ENCODE measurements around the gene MOGAT3. TPM values are rescaled to one million over a fixed set of nuclear protein-coding genes. Genes with fewer than 3 reads are reported as not detected.

The MOGAT3 gene
- total and polyA plus RNA-seq, 9 of the 15 experiments (the other 6 are each of a cell fraction or from before 2014, with no cell fraction given) = 0.07 to 0.17 (median 0.13) TPM; not detected in 6

GRCh38 chr7:101240226-101241014, 39.6 kb upstream of the MOGAT3 start:
- Histone ChIP-seq H3K9ac (ENCODE audit: insufficient read depth in 1 of 2, low read depth in 2 of 2, low read length in 2 of 2) (peak overlapping the region in 1 of 2 experiments; percentile 39; a peak in 2 of 4 replicates), H2AFZ (ENCODE audit: low read depth, low read length) (0 out of 2 replicates have a peak overlapping the region, but pooled peaks have one; percentile 20), H3K4me2 (ENCODE audit: insufficient read depth, low read length) (peak overlapping the region; percentile 68), H3K9me3 (replicated peaks; ENCODE audit: control insufficient read depth, insufficient read depth, low read depth, low read length) (no peaks in the 10 kb centered on the region), H3K9me1 (ENCODE audit: control insufficient read depth, insufficient read depth, low read length) (no peaks in the 10 kb centered on the region), H3K36me3 (ENCODE audit: control insufficient read depth, insufficient read depth, low read length) (peaks cover 56% of the 10 kb centered on the region), H3K27me3 (ENCODE audit: control insufficient read depth in 2 of 2, insufficient read depth in 2 of 2, low read length in 2 of 2) (no peaks in the 10 kb centered on the region), H3K4me3 (no peak overlapping the region), H3K4me1 (replicated peaks in 1 of 2; ENCODE audit: control insufficient read depth in 2 of 2, insufficient read depth in 2 of 2, low read length in 2 of 2) (peaks cover 19 to 83% of the 10 kb centered on the region in 2 experiments; a peak in 4 of 5 replicates), H3K79me2 (ENCODE audit: control insufficient read depth, insufficient read depth, low read length) (peaks cover 36% of the 10 kb centered on the region), H4K20me1 (replicated peaks; ENCODE audit: control insufficient read depth, insufficient read depth, low read length) (peaks cover 7% of the 10 kb centered on the region; the same call in 1 of the 2 replicates), H3K27ac (ENCODE audit: extremely low read depth, low read depth, low read length) (peak overlapping the region; percentile 43)
- intact Hi-C loops (cut with micrococcal nuclease) (no loop called here), in situ Hi-C loops (cut with MboI) (no loop called here)
- CTCF ChIA-PET (ENCODE audit: low intra/inter-chr PET ratio) = no interaction called here
- POLR2A ChIA-PET = interaction anchor here (0.6 kb wide), 1 partner anchor 9 kb away, joined by 3 read pairs; no protein-coding TSS in a partner anchor
- FAIRE-seq (peak; percentile 84), ATAC-seq (peak; percentile 24), DNase-seq (ENCODE audit: extremely low read depth in 1 of 4, low spot score in 3 of 4) (peak; percentile 86 to 90 (median 88))
- no TSS peak for BruUV-seq (replicated peaks)
- 68% methylated on average over 28 of the region's 32 CpGs for WGBS (ENCODE audit: insufficient coverage, low coverage, missing lambda C conversion rate)
- TF ChIP-seq GATAD2A (IDR thresholded peaks at IDR 0.05) = 0 out of 2 replicates have a peak, but pooled peaks have one; percentile 69
- TF ChIP-seq ETV6 (IDR thresholded peaks at IDR 0.05; ENCODE audit: borderline replicate concordance in 1 of 2, low read depth in 2 of 2, low read length in 1 of 2) = no peak
- no peak for TF ChIP-seq ETV6 (CRISPR knock-in tag; IDR thresholded peaks at IDR 0.05; ENCODE audit: borderline replicate concordance)
- peak; percentile 66; the same call in 1 of the 2 replicates for TF ChIP-seq ZBTB7A (IDR thresholded peaks at IDR 0.05; ENCODE audit: borderline replicate concordance, control insufficient read depth, low read depth, low read length)
- TF ChIP-seq SFPQ (IDR thresholded peaks at IDR 0.05; ENCODE audit: low read depth, low read length) = no peak
- peak; percentile 91 for TF ChIP-seq ATF7 (IDR thresholded peaks at IDR 0.05)
- TF ChIP-seq SMARCE1 (IDR thresholded peaks at IDR 0.05) = peak; percentile 63; the same call in 1 of the 2 replicates
- TF ChIP-seq MYC (IDR thresholded peaks at IDR 0.05; ENCODE audit: low read depth, low read length) = peak; percentile 27; the same call in 1 of the 2 replicates
- TF ChIP-seq MYC (CRISPR knock-in tag; IDR thresholded peaks at IDR 0.05; ENCODE audit: borderline replicate concordance, low read depth) = no peak
- TF ChIP-seq CBFA2T3 (IDR thresholded peaks at IDR 0.05) = peak; percentile 63
- TF ChIP-seq ZNF134 (CRISPR knock-in tag; conservative IDR thresholded peaks at IDR 0.05) = no peak
- peak; percentile 97 for TF ChIP-seq EGR1 (conservative IDR thresholded peaks at IDR 0.05)
- TF ChIP-seq FOXK2 (conservative IDR thresholded peaks at IDR 0.05 in 1 of 2, IDR thresholded peaks at IDR 0.05 in 1 of 2; ENCODE audit: low read depth in 2 of 2) = peak in 1 of 2 experiments; percentile 42; a peak in 1 of 4 replicates
- peak in 1 of 2 experiments; percentile 72; a peak in 2 of 4 replicates for TF ChIP-seq HDAC1 (IDR thresholded peaks at IDR 0.05)
- TF ChIP-seq, protein P1, sequence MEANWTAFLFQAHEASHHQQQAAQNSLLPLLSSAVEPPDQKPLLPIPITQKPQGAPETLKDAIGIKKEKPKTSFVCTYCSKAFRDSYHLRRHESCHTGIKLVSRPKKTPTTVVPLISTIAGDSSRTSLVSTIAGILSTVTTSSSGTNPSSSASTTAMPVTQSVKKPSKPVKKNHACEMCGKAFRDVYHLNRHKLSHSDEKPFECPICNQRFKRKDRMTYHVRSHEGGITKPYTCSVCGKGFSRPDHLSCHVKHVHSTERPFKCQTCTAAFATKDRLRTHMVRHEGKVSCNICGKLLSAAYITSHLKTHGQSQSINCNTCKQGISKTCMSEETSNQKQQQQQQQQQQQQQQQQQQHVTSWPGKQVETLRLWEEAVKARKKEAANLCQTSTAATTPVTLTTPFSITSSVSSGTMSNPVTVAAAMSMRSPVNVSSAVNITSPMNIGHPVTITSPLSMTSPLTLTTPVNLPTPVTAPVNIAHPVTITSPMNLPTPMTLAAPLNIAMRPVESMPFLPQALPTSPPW (CRISPR knock-in tag; IDR thresholded peaks at IDR 0.05) = peak; percentile 79
- TF ChIP-seq CREM (IDR thresholded peaks at IDR 0.05; ENCODE audit: low read depth) = peak; percentile 94
- TF ChIP-seq BCOR (IDR thresholded peaks at IDR 0.05) = 0 out of 2 replicates have a peak, but pooled peaks have one; percentile 34
- TF ChIP-seq SP1 (CRISPR knock-in tag; IDR thresholded peaks at IDR 0.05) = no peak
- peak; percentile 42 for TF ChIP-seq HMGN3 (IDR thresholded peaks at IDR 0.05; ENCODE audit: borderline replicate concordance, extremely low read depth, insufficient read length, low read depth, low read length)

Data from K562 (cell line).